Measurements from ENCODE around the gene TECTA. TPM values are rescaled to one million over a fixed set of nuclear protein-coding genes. Genes with fewer than 3 reads are reported as not detected.

Gene TECTA
- total RNA-seq, 1 experiment from 2014 or later: 0.37 TPM

DNA sequence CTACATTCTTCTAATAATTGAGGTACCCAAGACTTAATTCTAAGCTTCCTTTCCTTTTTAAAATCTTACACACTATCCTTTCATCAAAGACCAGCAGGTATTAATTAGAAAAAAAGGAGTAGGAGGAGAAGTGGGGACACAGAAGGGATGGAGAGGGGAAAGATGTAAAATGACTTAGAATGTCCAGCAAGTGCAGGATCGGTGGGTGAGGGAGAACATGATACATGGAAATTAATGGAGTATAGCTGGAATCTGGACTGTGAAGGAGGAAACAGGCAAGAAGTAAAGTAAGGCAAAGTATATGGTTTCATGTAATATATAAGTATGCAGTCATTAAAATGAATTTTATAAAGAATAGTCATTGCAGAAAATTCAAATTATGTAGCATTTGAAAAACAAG is 127.8 kb downstream of the TECTA start:
- H3K27ac Mint-ChIP-seq: no peak overlapping the region
- peaks cover 6% of the 10 kb centered on the region; the same call in 1 of the 2 replicates for H3K4me1 Mint-ChIP-seq
- H3K36me3 Mint-ChIP-seq: peaks cover 24% of the 10 kb centered on the region
- ATAC-seq (no peak), DNase-seq (ENCODE audit: low spot score) (no peak)
- H3K4me3 Mint-ChIP-seq: no peak overlapping the region
- H3K27me3 Mint-ChIP-seq (ENCODE audit: low read depth): no peaks in the 10 kb centered on the region
- POLR2A ChIA-PET: no interaction called here
- TF ChIP-seq SMAD4 (CRISPR knock-in tag; IDR thresholded peaks at IDR 0.05) (no peak), MYBL2 (CRISPR knock-in tag; IDR thresholded peaks at IDR 0.05) (no peak), GTF2I (CRISPR knock-in tag; conservative IDR thresholded peaks at IDR 0.05) (no peak), JUN (CRISPR knock-in tag; IDR thresholded peaks at IDR 0.05) (no peak), CBFB (CRISPR knock-in tag; IDR thresholded peaks at IDR 0.05; ENCODE audit: low read depth) (no peak), PRRX2 (CRISPR knock-in tag; IDR thresholded peaks at IDR 0.05) (no peak), OVOL2 (CRISPR knock-in tag; IDR thresholded peaks at IDR 0.05; ENCODE audit: borderline replicate concordance) (no peak), KAT7 (CRISPR knock-in tag; IDR thresholded peaks at IDR 0.05; ENCODE audit: borderline replicate concordance) (no peak), ELF4 (CRISPR knock-in tag; IDR thresholded peaks at IDR 0.05; ENCODE audit: low read depth) (no peak)
- TF ChIP-seq, protein P1, sequence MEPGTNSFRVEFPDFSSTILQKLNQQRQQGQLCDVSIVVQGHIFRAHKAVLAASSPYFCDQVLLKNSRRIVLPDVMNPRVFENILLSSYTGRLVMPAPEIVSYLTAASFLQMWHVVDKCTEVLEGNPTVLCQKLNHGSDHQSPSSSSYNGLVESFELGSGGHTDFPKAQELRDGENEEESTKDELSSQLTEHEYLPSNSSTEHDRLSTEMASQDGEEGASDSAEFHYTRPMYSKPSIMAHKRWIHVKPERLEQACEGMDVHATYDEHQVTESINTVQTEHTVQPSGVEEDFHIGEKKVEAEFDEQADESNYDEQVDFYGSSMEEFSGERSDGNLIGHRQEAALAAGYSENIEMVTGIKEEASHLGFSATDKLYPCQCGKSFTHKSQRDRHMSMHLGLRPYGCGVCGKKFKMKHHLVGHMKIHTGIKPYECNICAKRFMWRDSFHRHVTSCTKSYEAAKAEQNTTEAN (CRISPR knock-in tag; IDR thresholded peaks at IDR 0.05): no peak
- TF ChIP-seq, protein P2, sequence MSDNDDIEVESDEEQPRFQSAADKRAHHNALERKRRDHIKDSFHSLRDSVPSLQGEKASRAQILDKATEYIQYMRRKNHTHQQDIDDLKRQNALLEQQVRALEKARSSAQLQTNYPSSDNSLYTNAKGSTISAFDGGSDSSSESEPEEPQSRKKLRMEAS (CRISPR knock-in tag; IDR thresholded peaks at IDR 0.05): no peak
- TF ChIP-seq, protein P3, sequence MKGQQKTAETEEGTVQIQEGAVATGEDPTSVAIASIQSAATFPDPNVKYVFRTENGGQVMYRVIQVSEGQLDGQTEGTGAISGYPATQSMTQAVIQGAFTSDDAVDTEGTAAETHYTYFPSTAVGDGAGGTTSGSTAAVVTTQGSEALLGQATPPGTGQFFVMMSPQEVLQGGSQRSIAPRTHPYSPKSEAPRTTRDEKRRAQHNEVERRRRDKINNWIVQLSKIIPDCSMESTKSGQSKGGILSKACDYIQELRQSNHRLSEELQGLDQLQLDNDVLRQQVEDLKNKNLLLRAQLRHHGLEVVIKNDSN (CRISPR knock-in tag; IDR thresholded peaks at IDR 0.05): no peak
- TF ChIP-seq, protein P4, sequence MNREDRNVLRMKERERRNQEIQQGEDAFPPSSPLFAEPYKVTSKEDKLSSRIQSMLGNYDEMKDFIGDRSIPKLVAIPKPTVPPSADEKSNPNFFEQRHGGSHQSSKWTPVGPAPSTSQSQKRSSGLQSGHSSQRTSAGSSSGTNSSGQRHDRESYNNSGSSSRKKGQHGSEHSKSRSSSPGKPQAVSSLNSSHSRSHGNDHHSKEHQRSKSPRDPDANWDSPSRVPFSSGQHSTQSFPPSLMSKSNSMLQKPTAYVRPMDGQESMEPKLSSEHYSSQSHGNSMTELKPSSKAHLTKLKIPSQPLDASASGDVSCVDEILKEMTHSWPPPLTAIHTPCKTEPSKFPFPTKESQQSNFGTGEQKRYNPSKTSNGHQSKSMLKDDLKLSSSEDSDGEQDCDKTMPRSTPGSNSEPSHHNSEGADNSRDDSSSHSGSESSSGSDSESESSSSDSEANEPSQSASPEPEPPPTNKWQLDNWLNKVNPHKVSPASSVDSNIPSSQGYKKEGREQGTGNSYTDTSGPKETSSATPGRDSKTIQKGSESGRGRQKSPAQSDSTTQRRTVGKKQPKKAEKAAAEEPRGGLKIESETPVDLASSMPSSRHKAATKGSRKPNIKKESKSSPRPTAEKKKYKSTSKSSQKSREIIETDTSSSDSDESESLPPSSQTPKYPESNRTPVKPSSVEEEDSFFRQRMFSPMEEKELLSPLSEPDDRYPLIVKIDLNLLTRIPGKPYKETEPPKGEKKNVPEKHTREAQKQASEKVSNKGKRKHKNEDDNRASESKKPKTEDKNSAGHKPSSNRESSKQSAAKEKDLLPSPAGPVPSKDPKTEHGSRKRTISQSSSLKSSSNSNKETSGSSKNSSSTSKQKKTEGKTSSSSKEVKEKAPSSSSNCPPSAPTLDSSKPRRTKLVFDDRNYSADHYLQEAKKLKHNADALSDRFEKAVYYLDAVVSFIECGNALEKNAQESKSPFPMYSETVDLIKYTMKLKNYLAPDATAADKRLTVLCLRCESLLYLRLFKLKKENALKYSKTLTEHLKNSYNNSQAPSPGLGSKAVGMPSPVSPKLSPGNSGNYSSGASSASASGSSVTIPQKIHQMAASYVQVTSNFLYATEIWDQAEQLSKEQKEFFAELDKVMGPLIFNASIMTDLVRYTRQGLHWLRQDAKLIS (CRISPR knock-in tag; IDR thresholded peaks at IDR 0.05; ENCODE audit: borderline replicate concordance): no peak
- TF ChIP-seq, protein P5, sequence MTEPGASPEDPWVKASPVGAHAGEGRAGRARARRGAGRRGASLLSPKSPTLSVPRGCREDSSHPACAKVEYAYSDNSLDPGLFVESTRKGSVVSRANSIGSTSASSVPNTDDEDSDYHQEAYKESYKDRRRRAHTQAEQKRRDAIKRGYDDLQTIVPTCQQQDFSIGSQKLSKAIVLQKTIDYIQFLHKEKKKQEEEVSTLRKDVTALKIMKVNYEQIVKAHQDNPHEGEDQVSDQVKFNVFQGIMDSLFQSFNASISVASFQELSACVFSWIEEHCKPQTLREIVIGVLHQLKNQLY (CRISPR knock-in tag; IDR thresholded peaks at IDR 0.05): no peak
- TF ChIP-seq, protein P6, sequence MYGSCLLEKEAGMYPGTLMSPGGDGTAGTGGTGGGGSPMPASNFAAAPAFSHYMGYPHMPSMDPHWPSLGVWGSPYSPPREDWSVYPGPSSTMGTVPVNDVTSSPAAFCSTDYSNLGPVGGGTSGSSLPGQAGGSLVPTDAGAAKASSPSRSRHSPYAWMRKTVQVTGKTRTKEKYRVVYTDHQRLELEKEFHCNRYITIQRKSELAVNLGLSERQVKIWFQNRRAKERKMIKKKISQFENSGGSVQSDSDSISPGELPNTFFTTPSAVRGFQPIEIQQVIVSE (CRISPR knock-in tag; IDR thresholded peaks at IDR 0.05; ENCODE audit: borderline replicate concordance): no peak
- TF ChIP-seq, protein P7, sequence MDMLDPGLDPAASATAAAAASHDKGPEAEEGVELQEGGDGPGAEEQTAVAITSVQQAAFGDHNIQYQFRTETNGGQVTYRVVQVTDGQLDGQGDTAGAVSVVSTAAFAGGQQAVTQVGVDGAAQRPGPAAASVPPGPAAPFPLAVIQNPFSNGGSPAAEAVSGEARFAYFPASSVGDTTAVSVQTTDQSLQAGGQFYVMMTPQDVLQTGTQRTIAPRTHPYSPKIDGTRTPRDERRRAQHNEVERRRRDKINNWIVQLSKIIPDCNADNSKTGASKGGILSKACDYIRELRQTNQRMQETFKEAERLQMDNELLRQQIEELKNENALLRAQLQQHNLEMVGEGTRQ (CRISPR knock-in tag; IDR thresholded peaks at IDR 0.05): no peak
- CTCF ChIA-PET: no interaction called here
- peaks cover 40% of the 10 kb centered on the region for H3K9me3 Mint-ChIP-seq

DNA sequence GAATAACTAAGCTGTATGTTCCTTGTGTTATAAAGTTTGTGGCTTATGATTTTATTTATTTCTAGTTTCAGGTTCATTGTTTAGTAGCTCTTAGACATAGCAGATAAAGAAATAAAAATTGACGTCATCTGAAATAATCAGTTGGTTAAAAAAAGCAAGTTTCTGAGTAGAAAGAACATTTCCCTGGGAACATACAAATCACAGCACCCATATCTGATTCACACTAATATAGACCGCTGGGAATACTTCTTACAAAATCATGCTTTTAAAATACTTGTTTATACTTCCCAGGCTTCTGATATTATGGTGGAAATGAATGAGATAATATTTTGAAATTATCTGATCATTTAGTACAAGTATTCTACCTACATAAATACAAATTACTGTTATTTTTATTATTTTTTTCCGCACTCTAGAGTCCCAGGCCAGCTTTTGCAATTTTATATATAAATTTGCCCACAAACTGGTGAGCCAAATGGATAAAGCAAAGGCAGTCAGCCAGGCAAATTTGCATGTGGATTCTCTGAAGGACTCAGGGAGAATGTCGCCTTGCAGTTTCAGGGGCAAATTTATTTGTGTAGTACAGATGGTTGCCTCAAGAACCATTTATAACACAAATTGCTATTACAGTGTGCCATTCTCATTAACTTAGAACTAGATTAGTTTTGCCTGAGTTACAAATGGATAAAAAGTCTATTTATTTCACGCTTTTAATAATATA is 128.6 kb downstream of the TECTA start:
- Mint-ChIP-seq H3K4me1 (peaks cover 14% of the 10 kb centered on the region), H3K4me3 (no peak overlapping the region), H3K36me3 (peaks cover 24% of the 10 kb centered on the region), H3K9me3 (peaks cover 40% of the 10 kb centered on the region), H3K27me3 (ENCODE audit: low read depth) (no peaks in the 10 kb centered on the region), H3K27ac (no peak overlapping the region)
- ATAC-seq: no peak
- ChIA-PET POLR2A (no interaction called here), CTCF (interaction anchor here (1.2 kb wide), 1 partner anchor 35 kb away, joined by 3 read pairs; no protein-coding TSS in a partner anchor)
- no peak for DNase-seq (ENCODE audit: low spot score)
- TF ChIP-seq FOXJ3 (CRISPR knock-in tag; IDR thresholded peaks at IDR 0.05; ENCODE audit: borderline replicate concordance) (no peak), JAZF1 (CRISPR knock-in tag; IDR thresholded peaks at IDR 0.05) (no peak), NFYB (CRISPR knock-in tag; conservative IDR thresholded peaks at IDR 0.05; ENCODE audit: low read depth) (no peak), ZBTB21 (CRISPR knock-in tag; IDR thresholded peaks at IDR 0.05; ENCODE audit: borderline replicate concordance) (no peak), GABPB1 (CRISPR knock-in tag; IDR thresholded peaks at IDR 0.05) (no peak)
- TF ChIP-seq, protein P8, sequence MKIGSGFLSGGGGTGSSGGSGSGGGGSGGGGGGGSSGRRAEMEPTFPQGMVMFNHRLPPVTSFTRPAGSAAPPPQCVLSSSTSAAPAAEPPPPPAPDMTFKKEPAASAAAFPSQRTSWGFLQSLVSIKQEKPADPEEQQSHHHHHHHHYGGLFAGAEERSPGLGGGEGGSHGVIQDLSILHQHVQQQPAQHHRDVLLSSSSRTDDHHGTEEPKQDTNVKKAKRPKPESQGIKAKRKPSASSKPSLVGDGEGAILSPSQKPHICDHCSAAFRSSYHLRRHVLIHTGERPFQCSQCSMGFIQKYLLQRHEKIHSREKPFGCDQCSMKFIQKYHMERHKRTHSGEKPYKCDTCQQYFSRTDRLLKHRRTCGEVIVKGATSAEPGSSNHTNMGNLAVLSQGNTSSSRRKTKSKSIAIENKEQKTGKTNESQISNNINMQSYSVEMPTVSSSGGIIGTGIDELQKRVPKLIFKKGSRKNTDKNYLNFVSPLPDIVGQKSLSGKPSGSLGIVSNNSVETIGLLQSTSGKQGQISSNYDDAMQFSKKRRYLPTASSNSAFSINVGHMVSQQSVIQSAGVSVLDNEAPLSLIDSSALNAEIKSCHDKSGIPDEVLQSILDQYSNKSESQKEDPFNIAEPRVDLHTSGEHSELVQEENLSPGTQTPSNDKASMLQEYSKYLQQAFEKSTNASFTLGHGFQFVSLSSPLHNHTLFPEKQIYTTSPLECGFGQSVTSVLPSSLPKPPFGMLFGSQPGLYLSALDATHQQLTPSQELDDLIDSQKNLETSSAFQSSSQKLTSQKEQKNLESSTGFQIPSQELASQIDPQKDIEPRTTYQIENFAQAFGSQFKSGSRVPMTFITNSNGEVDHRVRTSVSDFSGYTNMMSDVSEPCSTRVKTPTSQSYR (CRISPR knock-in tag; IDR thresholded peaks at IDR 0.05): no peak

All from WTC11 (cell line).